Fibroblast of lung (primary cell): ENCODE data around the gene PDRG1. TPM values are rescaled to one million over a fixed set of nuclear protein-coding genes. Genes with fewer than 3 reads are reported as not detected.

ENCODE experiments used
- DNase-seq, 2 donors: peaks; one replicate each; pipeline versions ENCODE4 v3.0.0 to v3.0.0-alpha.2; 2010; ENCODE audit warnings: low read depth in 2 of 2
- H2AFZ ChIP-seq: 2 replicates; pipeline ENCODE4 v1.5.1; 2012; ENCODE audit warnings: low read length, control low read depth, inconsistent platforms
- H3K27ac ChIP-seq: 2 replicates; pipeline ENCODE4 v1.5.1; 2011; ENCODE audit warnings: low read length, control low read depth; ENCODE audit not compliant: insufficient read depth
- H3K27me3 ChIP-seq: 2 replicates; pipeline ENCODE4 v1.5.1; 2011; ENCODE audit warnings: mild to moderate bottlenecking, low read length; ENCODE audit not compliant: control insufficient read depth, insufficient read depth
- H3K36me3 ChIP-seq: 2 replicates; pipeline ENCODE4 v1.5.1; 2011; ENCODE audit warnings: low read length; ENCODE audit not compliant: control insufficient read depth, insufficient read depth
- H3K4me1 ChIP-seq: 2 replicates; pipeline ENCODE4 v1.5.1; 2011; ENCODE audit warnings: low read length; ENCODE audit not compliant: control insufficient read depth, insufficient read depth; ENCODE audit errors: extremely low read depth
- H3K4me2 ChIP-seq: 2 replicates; pipeline ENCODE4 v1.5.1; 2011; ENCODE audit warnings: low read length, control low read depth; ENCODE audit not compliant: insufficient read depth; ENCODE audit errors: extremely low read depth
- H3K4me3 ChIP-seq, 4 experiments: fragments of 200-600 bp in 1 of 4; sonication (generic) in 1 of 4; replicated peaks in 1 of 4; 2 replicates each; pipeline ENCODE4 v1.5.1; 2011 to 2016; ENCODE audit warnings: low read length in 4 of 4, low read depth in 3 of 4, mild to moderate bottlenecking in 3 of 4, control low read depth in 2 of 4, inconsistent platforms in 1 of 4, mixed read lengths in 1 of 4; ENCODE audit not compliant: insufficient read depth in 1 of 4; ENCODE audit errors: control extremely low read depth in 1 of 4
- H3K79me2 ChIP-seq: 2 replicates; pipeline ENCODE4 v1.5.1; 2012; ENCODE audit warnings: mild to moderate bottlenecking, low read length, inconsistent platforms; ENCODE audit not compliant: control insufficient read depth, insufficient read depth
- H3K9ac ChIP-seq: 2 replicates; pipeline ENCODE4 v1.5.1; 2011; ENCODE audit warnings: mild to moderate bottlenecking, low read length, control low read depth; ENCODE audit not compliant: insufficient read depth
- H3K9me3 ChIP-seq: 2 replicates; pipeline ENCODE4 v1.5.1; 2012; ENCODE audit warnings: low read depth, low read length; ENCODE audit not compliant: control insufficient read depth, insufficient read depth
- H4K20me1 ChIP-seq: 2 replicates; pipeline ENCODE4 v1.5.1; 2011; ENCODE audit warnings: low read length; ENCODE audit not compliant: control insufficient read depth, insufficient read depth; ENCODE audit errors: extremely low read depth
- CTCF ChIP-seq, 2 donors: IDR thresholded peaks in 1 of 2; conservative IDR thresholded peaks in 1 of 2; 1 replicate in 1 of 2; 2 replicates in 1 of 2; pipeline ENCODE4 v1.5.1; 2011 to 2012; ENCODE audit warnings: low read length in 2 of 2, control low read depth in 1 of 2, inconsistent platforms in 1 of 2, low read depth in 1 of 2, mild to moderate bottlenecking in 1 of 2
- EZH2 ChIP-seq: IDR thresholded peaks from 2 replicates; pipeline ENCODE4 v1.5.1; 2012; ENCODE audit warnings: low read length, control low read depth, mild to moderate bottlenecking; ENCODE audit errors: missing control alignments
- polyA plus RNA-seq, 2 donors: library from polyadenylated mRNA; depleted of rRNA in 1 of 2; stranded (reverse) in 1 of 2; unstranded in 1 of 2; fragments of >200 nt; gene quantifications; 2 replicates each; pipeline ENCODE4 v1.2.1, GENCODE V29; 2011 to 2012; ENCODE audit warnings: missing spikeins in 1 of 2
- total RNA-seq: library from RNA; depleted of rRNA; stranded (reverse); fragments of >200 nt; gene quantifications from 2 replicates; pipeline ENCODE4 v1.2.1, GENCODE V29; 2014

Gene PDRG1
- total and polyA plus RNA-seq, 2 donors (not counting 1 experiment from before 2014, with no cell fraction given), result 5.4 to 14.0 TPM

- no peaks in the 10 kb centered on the region for H3K9me3 ChIP-seq
- no peak overlapping the region for H3K4me3 ChIP-seq
- no peak overlapping the region for H3K9ac ChIP-seq
- no peaks in the 10 kb centered on the region for H3K4me1 ChIP-seq
- no peak overlapping the region for H2AFZ ChIP-seq
- no peaks in the 10 kb centered on the region for H4K20me1 ChIP-seq
- H3K27me3 ChIP-seq, result no peaks in the 10 kb centered on the region
- H3K27ac ChIP-seq, result no peak overlapping the region
- H3K4me2 ChIP-seq, result no peak overlapping the region
- no peaks in the 10 kb centered on the region for H3K36me3 ChIP-seq
- H3K79me2 ChIP-seq, result no peaks in the 10 kb centered on the region
- no peak for DNase-seq
- TF ChIP-seq CTCF (conservative IDR thresholded peaks at IDR 0.05 in 1 of 2, IDR thresholded peaks at IDR 0.05 in 1 of 2; ENCODE audit: low read depth in 1 of 2, low read length in 2 of 2) (no peak), EZH2 (no peak)
These were observed 45.8 kb downstream of the PDRG1 start for GRCh38 chr20:31906001-31906400.

GRCh38 chr20:31903627-31904386 lies 48.0 kb downstream of the PDRG1 start:
- Histone ChIP-seq H3K4me3 (no peak overlapping the region), H3K27me3 (peaks cover 7% of the 10 kb centered on the region), H2AFZ (no peak overlapping the region), H4K20me1 (no peaks in the 10 kb centered on the region), H3K79me2 (no peaks in the 10 kb centered on the region), H3K36me3 (no peaks in the 10 kb centered on the region), H3K4me1 (no peaks in the 10 kb centered on the region), H3K27ac (no peak overlapping the region), H3K9ac (no peak overlapping the region), H3K9me3 (no peaks in the 10 kb centered on the region), H3K4me2 (no peak overlapping the region)
- no peak for DNase-seq
- TF ChIP-seq CTCF (conservative IDR thresholded peaks at IDR 0.05 in 1 of 2, IDR thresholded peaks at IDR 0.05 in 1 of 2; ENCODE audit: low read depth in 1 of 2, low read length in 2 of 2), result no peak
- no peak for TF ChIP-seq EZH2

- no peak overlapping the region for H3K27ac ChIP-seq
- no peak for TF ChIP-seq EZH2
- no peak for TF ChIP-seq CTCF (conservative IDR thresholded peaks at IDR 0.05 in 1 of 2, IDR thresholded peaks at IDR 0.05 in 1 of 2; ENCODE audit: low read depth in 1 of 2, low read length in 2 of 2)
- no peak overlapping the region for H3K4me3 ChIP-seq
- H3K4me2 ChIP-seq, result no peak overlapping the region
- H3K9ac ChIP-seq, result no peak overlapping the region
- H4K20me1 ChIP-seq, result no peaks in the 10 kb centered on the region
- H3K4me1 ChIP-seq, result no peaks in the 10 kb centered on the region
- peaks cover 11% of the 10 kb centered on the region for H3K27me3 ChIP-seq
- DNase-seq, result no peak
- H3K79me2 ChIP-seq, result no peaks in the 10 kb centered on the region
- no peaks in the 10 kb centered on the region for H3K36me3 ChIP-seq
- H2AFZ ChIP-seq, result no peak overlapping the region
- H3K9me3 ChIP-seq, result no peaks in the 10 kb centered on the region
These were observed 50.2 kb downstream of the PDRG1 start for GRCh38 chr20:31901615-31902014.
